HG02642 (cell line): ENCODE data around the gene RRP1B.
"Not testable (repeated sequence)": the region's sequence is repeated elsewhere in the genome, so short reads cannot be mapped to it uniquely, and the experiment has no call there.

Experiments used
- ATAC-seq: cut with Tn5 transposase; IDR thresholded peaks from one replicate; pipeline ENCODE4 v1.9.1; 2021; ENCODE audit warnings: mild to moderate bottlenecking; ENCODE audit not compliant: unreplicated experiment, poor library complexity

RRP1B gene

DNA sequence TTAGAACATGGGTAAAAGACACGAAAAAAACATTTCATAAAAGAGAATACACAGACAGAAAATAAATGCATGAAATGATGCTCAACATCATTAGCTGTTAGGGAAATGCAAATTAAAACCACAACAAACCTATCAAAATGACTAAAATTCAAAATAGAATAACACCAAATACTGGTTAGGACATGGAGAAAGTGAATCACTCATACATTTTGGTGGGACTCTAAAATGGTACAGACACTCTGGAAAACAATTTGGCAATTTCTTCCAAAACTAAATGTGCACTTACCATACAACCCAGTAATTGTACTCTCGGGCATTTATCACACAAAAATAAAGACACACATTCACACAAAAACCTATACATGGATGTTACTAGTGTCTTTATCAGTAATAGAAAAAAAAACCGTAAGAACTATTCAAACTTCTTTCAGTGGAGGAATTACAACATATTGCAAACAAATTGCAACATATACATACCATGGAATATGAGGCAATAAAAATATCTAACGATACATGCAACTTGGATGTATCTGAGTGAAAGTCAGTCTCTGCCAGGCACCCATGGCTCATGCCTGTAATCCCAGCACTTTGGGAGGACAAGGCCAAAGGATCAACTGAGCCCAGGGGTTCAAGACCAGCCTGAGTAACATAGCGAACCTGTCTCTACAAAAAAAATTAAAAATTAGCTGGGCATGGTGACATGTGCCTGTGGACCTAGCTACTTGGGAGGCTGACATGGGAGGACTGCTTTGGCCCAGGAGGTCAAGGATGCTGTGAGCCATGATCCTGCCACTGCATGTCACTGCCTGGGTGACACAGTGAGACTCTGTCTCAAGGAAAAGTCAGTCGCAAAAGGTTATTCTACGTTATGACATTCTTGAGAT is 19.6 kb upstream of the RRP1B start:
- ATAC-seq = no peak

DNA sequence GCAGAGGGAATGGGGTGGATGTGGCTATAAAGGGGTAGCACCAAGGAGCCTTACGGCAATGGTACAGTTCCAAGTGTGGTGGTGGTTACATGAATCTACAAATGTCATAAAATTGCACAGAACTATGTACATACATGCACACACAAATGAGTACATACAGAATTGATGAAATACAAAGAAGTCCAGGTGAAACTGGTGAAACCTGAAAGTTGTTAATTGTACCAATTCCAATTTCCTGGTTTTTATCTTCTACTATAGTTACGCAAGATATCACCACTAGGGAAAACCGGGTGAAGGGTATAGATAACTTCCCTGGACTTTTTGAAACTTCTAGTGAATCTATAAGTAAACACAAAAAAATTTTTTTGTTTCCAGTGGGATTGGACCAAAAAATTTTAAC is 19.0 kb upstream of the RRP1B start:
- no peak for ATAC-seq

DNA sequence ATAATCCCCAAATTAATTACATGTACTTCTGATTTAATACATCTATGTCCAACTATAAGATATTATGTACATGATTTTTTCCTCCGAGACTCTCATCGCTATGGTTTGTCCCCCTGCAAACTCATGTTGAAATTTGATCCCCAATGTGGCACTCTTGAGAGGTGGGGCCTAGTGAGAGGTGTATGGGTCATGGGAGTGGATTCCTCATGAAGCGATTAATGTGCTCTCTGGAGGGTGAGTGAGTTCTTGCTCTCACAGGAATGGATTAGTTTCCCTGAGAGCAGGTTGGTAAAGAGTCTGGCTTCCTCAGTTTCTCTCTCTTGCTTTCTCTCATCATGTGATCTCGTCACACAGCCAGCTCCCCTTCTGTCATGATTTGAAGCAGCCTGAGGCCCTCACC is 16.2 kb upstream of the RRP1B start:
- no peak for ATAC-seq

DNA sequence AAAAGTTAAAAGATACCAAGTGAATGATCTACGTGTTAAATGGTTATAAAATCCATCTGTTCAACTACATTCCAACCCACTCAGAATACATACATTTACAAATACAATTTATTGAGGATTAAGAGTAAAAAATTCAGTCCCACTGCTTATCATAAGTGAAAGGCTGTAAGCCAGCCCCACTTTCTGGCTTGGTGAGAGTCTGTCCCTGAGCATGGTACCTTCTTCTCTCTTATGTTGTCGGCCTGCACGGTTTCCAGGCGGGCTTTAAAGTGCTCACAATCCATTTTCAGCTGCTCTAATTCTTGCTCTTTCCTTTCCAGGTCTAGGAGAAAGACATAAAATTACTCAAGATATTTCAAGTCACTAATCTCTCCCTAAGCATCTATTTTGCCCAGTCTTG is 15.3 kb upstream of the RRP1B start:
- no peak for ATAC-seq

DNA sequence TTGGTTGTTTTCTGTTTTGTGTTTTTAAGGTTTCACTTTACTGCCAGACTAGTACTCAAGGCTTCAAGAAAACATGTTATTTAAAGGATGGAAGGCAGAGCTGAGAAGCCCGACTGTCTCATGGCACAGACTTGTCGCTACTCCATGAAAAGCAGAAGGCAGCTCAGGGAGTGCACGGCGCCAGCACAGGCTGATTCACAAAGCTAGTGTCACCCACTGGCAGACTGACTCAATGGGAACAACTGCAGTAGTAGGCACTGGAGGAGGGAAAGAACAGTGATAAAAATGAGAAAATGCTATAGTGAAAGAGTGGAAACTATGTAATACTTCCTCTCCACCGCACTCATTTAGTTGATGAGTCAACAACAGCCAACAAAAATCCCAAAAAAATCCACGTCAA is 14.8 kb upstream of the RRP1B start:
- no peak for ATAC-seq

DNA sequence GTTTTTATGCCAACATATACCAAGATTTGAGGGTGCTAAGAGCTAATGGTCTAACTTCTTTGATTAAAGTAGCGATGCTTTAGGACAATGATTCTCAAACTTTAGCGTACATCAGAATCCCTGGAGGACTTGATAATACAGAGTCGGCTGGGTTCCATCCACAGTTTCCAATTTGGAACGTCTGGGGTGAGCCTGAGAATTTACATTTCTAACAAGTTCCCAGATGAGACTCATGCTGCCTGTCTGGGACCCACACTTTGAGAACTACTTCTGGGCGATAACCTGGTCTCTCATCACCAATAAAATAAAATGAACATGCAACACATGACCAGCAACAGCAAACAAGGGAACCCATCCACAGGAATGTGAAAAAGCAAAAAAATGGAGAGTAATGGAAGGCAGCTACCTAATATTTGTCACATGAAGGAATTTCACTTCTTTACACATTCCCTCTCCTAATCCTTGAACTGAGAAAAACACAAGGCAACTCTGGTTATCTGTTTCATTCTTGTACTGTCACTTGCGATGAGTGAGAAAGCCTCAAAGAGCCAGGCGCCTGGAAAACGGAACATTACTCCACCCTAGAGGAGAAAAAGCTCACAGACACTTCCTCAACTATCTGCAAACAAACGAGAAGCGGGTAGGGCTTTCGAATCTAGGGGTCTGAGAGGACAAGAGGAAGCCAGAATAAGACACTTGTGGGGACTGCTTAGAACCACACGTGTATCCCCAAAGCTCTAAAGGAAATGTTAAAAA is 14.0 kb upstream of the RRP1B start:
- no peak for ATAC-seq

DNA sequence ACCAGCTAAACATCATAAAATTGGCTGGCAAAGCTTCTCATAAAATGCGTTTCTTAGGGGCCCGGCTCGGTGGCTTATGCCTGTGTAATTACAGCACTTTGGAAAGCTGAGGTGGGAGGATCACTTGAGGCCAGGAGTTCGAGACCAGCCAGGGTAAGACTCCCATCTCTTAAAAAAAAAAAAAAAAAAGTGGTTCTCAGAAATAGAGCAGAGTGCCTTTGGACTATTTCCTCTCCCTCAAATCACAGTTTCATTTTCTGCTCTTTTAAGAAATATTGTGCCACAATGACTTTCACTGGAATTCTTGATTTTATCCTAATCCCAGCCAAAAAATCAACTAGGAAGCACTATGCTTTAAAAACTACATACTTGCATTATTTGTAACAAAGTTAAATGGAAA is 13.4 kb upstream of the RRP1B start:
- ATAC-seq = no peak

DNA sequence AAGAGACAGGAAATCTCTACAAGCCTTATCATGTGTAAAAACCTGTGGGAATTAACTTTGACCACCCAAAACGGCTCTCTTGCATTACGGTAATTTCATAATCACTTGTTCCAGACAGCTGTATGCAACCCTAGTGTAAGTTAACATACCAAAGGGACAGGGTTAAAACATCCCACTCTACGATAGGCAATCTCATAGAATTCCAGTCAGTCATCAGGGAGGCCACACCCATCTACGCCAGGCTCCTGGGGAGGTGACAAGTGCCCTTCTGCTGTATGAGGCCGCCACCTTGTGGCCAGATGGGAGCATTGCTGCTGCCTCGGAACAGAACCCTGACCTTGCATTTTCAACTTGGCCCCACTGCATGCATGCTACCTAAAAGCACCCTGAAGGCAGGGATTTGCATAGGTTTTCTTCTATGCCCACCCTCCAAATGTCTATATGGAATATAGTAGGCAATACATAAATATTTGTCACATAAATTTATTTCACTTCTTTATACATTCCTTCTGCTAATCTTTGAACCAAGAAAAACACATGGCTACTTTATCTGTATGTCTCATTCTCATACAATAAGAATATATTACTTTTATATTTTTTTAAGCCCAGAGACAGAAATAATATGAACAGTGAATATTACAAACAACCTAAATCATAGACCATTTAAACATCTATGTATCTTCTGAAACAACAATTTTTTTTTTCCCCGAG is 12.7 kb upstream of the RRP1B start:
- ATAC-seq = peak; percentile 82

DNA sequence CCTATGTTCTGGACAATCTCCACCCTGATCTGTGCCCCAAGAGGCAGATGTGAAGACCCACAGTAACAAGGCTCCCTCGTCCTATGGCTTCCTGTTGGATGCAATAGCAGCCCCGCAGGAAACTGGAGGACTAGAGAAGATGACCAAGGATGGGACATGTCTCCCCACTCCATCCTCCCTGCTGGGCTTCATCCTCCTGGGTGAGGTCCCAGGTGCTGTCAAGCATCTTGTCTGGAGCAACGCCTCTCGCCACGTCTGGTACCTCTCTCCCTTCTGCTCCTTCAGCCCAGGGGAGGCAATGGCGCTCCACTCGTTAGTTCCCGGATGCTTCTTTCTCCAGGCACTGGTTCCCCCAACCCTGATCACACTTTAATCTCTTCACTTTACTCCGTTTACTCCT is 11.2 kb upstream of the RRP1B start:
- no peak for ATAC-seq

DNA sequence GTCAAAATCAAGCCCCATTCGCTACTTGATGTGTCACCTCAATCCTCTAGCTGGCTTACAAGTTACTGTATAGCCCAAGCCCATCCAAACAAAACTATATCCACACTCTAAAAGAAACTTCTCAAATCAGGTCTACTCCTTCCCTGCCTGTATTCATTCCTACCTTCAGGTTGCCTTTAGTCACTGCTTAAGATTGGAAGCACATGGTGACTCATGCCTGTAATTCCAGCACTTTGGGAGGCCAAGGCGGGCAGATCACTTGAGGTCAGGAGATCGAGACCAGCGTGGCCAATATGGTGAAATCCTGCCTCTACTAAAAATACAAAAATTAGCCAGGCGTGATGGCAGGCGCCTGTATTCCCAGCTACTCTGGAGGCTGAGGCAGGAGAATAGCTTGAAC is 7.4 kb upstream of the RRP1B start:
- ATAC-seq = not testable (repeated sequence)

DNA sequence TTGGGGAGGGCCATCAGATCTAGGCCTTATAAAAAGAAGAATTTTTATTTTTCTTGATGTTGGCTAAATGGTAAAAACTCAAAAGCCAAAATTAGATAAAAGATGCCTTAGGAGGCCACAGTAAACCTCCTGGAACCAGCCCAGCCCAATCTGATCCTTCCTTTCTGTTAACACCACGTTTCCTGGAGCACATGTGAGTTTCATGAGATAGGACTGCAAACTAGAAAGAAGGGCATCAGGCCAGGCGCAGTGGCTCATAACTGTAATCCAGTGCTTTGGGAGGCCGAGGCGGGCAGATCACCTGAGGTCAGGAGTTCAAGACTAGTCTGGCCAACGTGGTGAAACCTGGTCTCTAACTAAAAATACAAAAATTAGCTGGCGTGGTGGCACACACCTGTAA is 6.7 kb upstream of the RRP1B start:
- ATAC-seq = no peak

DNA sequence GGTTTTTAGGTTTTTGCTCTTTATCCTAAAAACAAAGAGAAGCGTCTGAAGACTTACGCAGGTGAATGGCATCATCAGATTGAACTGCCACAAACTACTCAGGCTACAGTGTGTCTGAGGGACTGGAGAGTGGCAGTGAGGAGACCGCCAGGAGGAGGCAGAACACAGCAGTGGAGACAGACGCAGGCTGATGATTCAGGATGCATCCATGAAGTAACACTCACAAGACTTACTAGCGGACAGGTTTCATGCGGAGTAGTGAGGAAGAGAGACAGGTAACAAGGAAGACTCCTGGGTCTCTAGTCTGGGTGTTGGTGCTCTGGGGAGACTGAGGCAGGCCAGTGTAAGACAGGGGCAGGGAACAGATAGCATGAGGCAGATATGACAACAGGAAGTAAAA is 5.7 kb upstream of the RRP1B start:
- no peak for ATAC-seq

DNA sequence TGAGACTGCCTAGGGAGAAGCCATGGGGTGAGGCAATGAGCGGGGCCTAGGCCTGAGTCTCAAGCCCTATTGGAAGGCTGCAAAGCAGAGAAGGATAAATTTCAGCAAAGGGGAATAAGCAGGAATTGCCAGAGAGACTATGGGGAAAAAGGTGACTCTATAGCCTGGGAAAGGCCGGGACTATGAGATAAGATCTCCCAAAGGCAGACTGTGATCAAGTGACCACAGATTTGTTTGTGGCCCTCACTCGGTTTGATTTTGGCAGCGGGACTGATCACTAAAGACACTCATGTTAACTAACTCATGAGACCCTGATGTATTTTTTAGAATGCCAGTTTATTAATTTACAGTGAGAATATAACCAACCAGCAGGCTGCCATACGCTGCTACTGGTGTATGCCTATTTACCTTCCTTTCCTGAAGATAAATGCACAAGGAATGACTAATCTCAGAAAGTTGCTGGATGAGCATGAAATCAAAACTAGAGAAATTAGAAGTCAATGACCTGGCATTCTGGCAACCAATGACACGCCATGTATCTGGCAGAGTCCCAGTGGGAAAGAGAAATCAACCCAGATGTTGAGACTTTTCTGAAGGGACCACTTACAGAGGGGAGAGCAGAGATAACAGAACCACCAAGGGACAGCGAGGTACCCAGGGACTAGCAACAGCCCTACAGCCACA is 4.4 kb upstream of the RRP1B start:
- ATAC-seq = no peak

DNA sequence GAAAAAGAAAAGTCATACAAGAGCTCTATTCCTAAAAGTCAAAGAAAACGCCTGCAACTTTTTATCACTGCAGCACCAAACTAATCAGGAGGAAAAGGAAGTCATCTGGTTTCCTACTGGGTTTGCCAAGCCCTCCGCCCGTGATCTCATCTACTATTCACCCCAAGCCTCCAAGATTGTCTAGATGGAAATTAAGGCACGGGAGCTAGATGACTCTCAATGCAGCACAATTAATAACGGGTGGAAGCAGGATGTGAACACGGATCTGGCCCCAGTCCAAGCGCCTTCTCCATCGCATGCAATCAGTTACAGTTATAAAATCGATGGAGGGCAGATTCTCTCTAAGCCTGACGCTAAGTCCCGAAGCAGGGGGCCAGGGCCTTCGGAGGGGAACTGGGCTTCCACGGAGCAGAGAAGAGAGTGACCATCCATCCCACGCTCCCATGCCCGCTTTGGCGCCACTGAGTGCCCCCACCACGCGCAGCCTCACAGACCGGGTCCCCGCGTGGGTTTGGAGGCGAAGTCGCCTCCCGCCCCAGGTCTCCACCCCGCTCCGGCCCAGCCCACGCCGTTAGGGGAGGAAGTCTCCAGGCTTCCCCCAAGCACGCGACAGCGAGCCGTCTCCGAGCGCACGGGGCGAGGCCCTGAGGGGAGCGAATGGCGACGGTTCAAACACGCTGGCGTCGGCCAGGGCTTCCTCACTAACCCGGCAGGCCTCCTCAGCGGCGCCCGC is 1.8 kb upstream of the RRP1B start:
- ATAC-seq = no peak

DNA sequence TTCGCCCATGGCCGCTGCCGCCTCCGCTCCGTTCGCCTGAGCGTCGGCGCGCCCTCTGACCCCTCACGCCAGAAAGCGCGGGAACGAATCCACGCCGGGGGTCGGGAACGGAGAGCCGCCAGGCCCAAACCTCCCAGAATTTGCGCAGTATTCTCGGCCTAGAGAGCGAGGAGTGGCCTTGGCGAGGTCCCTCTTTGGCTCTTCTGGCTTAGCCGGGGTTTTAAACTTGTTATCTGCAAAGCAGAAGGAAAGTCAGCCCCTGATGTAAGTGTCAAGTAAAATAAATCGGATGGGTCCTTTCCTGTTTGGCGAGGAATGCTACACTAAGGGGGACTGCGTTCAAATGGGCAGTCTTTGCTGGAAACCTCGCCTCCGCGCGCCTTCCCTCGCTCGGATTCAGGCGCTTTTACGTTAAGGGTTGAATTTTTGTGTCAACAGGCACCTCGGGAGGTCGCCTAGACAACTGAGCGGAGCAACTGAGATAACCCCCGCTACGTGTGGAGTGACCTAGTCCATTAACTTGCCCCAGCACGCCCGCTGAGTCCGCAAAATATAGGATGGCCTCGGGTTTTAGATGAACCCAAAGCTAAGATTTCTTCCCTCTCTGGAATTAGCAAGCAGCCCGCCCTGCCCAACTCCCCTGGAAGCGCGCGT is 1.1 kb upstream of the RRP1B start:
- ATAC-seq = no peak

DNA sequence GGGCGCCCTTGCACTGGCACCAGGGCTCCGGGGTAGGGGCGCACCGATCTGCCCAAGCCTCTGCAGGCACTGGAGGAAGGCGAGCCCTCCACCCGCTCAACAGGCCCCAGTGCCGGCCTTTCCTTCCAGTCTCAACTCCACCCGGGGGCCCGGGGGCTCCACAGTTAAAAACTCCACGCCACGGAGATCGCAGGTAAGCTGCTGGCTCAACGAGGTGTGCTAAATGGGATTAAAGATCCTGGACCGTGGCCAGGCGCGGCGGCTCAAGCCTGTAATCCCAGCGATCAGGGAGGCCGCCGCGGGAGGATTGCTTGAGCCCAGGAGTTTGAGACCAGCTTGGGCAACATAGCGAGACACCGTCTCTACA is 608 bp upstream of the RRP1B start:
- ATAC-seq = no peak

DNA sequence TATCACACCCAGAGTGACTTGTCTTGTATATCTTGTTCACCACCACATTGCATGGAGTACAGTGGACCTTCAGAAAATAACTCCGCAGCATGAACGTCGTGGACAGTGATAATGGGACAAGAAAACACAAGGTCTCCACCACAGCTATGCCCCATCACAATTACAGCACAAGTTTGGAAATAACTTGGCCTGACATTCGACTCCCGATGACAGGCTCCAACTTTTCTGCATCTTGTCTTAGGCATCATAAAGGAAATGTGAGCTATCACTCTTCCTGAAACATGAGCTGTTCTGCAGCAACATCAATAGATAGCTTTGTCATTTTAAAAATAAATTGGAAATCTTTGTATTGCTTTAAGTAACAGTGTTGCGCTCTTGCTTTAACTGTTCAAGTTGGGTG is 2.9 kb downstream of the RRP1B start:
- ATAC-seq = no peak

DNA sequence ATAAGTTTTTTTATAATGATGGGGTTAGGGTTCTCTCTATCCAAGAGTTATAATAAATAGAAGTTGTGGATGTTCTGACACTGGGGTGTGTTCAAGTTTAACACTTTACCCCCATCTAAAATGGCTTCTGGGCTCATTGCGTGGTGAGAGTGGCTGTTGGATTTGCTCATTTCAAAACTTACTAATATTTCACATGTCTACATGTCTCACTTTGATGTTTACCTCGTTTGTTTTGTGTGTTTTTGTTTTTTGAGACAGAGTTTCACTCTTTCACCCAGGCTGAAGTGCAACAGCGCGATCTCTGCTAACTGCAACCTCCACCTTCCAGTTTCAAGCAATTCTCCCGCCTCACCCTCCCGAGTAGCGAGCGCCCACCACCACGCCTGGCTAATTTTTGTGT is 3.7 kb downstream of the RRP1B start:
- no peak for ATAC-seq

DNA sequence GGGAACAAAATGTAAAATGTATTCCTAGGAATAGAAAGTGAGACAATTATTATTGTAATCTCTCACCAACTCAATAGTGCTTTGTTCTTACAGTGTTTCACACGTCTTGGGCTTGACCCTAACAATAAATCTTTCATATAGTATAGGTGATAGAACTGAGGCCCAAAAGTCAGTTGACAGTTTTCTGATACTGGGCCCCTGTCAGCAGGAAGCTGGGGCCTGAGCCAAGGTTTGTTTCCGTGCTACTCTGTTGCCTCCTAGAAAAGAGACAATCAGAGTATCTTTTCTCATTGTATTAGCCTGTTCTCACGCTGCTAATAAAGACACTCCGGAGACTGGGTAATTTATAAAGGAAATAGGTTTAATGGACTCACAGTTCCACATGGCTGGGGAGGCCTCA is 5.0 kb downstream of the RRP1B start:
- ATAC-seq = no peak

DNA sequence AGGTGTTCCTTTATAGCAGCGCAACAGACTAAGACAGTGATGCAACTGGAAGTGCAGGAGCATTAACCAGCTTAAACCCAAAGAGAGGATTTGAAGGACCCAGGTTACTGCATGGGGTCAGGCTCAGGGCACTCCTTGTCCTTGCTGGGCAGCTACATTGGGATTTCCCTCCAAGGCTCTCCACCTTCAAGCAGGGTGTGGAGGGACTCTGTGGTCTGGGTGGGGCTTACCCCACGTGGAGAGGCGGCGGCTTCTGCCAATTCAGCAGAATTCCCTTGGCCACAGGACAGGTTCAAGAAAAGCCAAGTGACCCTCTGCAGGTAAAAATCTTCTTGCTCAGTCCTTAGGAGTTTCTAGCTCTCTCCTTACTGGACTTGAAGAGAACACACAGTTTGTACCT is 6.5 kb downstream of the RRP1B start:
- ATAC-seq = no peak
